ENCODE results near the gene NAV2.

The NAV2 gene

GRCh38 chr11:19976281-19976941 lies 263.8 kb downstream of the NAV2 start:
- no peak for DNase-seq (ENCODE audit: low spot score)

DNA sequence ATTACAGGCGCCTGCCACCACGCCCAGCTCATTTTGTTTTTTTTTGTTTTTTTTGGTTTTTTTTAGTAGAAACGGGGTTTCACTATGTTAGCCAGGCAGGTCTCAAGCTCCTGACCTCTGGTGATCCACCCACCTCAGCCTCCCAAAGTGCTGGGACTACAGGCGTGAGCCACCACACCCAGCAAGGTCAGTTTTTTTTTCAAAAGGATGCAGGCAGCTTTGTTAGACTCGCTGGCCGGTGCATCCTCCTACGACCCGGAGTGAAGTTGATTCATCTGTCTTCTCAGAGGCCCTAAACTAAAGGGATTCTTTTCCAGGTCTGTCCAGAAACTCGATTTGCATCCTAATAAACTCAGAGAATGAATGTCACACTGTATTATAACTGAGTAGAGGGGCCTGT lies 265.3 kb downstream of the NAV2 start:
- no peak for DNase-seq (ENCODE audit: low spot score)

DNA sequence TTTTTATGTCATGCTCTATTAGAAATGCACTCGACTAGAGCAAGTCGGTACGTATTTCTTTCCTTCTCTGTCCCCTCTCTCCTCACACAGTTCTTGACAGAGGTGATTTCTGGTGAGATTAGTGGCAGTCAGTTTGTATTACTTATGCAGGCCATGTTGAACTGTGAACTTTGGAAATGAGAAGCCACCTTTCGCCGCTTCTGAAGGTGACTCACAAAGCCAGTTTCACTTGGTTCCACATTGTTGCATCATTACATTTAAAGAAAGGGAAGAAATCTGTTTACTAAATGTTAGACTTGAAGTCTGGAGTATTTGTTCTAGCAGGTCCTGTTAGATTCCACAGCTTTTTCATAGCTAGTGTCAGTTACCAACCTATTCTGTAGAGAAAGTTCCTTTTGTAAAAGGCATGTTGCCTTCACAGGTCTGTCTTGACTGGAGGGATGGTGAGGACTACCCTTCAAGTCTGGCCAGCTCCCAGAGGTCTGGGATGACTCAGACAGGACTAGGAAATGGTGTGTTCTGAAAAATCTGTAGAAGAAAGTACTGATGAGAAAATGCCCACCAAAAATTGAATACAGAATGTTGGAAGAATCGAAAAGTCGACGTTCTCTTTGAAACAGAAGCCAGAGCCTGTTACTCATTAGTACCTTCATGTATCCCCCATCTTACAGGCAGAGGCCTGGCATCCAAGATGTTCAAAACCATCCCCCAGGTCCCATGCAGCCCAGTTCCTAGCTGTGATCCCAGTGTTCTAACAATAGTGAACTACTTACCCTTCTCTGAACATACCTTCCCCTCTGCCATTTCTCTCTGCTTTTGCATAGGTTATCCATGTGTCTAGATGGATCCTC lies 266.3 kb downstream of the NAV2 start:
- peak; percentile 17 for DNase-seq (ENCODE audit: low spot score)

DNA sequence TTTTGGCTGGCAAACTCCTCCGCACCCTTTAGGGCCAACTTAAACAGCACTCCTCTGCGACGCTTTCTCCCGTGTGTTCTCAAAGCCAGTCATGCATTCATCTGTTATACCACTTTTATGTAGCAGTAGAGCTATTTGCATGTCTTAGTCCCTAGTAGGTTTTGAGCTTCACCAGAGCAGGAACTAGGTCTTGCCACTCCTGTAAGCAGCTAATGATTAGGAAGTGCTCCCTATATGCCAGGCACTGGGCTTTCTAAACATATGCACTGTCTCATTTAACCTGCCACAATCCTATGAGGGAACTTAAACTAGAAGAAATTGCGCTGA lies 266.8 kb downstream of the NAV2 start:
- no peak for DNase-seq (ENCODE audit: low spot score)

DNA sequence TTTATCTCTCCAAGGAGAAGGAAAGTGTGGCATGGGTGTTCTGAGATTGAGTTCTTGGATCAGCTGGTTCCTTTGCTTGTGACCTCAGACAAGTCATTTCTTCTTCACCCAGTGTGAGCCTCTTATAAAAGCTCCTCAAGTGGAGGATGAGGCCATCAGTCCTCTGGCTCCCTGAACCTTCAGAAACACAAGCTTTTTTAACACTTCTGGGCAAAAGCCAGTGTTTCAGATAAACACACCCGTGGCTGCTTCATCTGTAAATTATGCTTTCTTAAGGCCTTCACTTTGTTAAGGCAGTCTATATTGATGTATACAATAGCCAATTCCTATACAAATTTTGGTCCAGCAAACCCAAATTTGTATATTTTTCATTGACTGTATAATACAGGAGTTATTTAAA lies 267.8 kb downstream of the NAV2 start:
- DNase-seq (ENCODE audit: low spot score): no peak

DNA sequence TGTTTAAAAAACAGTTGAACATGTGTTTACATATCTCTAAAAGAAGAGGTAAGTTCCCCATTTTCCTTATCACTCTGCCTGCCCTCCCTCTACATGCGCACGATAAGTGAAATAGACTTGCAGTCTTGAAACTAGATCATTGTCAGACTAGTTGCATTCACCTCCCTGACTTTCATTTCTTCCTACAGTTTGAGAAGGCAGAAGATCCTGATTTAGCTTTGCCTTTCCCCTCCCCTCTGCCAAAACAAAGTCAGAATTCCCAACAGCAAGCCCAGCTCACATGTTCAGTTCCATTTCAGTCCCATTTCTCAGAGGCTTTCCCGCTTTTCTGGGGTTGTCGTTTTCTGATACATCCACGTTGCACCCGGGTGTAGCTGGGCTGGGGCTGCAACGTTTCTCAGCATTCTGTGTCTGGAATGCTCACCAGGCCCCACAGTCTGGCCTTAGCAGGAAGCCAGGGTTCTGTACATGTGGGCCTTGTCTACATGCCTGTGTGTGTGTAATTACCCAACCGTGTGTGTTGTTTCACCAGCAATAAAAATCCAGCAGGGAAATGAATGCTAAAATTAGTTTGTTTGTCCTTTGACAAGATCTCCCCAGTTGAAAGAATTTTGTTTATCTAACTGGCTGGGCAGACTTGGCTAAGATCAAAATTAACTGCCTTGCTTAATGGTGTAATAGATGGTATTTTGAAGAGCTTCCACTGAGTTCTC lies 268.5 kb downstream of the NAV2 start:
- no peak for DNase-seq (ENCODE audit: low spot score)

GRCh38 chr11:19982774-19983495 lies 270.3 kb downstream of the NAV2 start:
- no peak for DNase-seq (ENCODE audit: low spot score)

- DNase-seq (ENCODE audit: low spot score): no peak
These were observed 271.6 kb downstream of the NAV2 start for GRCh38 chr11:19984048-19984742.

GRCh38 chr11:19985111-19985510 lies 272.5 kb downstream of the NAV2 start:
- DNase-seq (ENCODE audit: low spot score): no peak

DNA sequence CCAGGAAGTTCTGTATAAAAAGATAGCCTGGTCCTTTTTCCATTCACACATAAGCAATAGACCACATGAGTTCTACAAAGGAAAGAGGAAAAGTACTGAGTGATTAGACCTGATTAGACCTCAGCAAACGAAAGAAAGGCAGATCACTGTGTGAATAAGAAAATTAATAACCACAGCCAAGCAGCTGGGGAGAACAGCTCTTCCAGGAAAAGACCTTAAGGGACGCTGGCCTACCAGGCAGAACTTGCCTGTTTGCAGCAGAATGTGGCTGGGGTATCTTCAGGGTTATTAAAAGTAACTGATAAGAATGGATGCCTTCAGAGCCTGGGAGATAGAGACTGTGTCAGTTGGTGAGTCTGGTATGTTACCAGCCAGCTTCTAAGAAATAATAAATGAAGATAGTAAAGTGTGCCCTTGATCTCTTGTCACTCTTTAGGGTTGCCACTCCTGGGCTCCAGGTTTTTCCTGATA lies 274.7 kb downstream of the NAV2 start:
- no peak for DNase-seq (ENCODE audit: low spot score)

DNA sequence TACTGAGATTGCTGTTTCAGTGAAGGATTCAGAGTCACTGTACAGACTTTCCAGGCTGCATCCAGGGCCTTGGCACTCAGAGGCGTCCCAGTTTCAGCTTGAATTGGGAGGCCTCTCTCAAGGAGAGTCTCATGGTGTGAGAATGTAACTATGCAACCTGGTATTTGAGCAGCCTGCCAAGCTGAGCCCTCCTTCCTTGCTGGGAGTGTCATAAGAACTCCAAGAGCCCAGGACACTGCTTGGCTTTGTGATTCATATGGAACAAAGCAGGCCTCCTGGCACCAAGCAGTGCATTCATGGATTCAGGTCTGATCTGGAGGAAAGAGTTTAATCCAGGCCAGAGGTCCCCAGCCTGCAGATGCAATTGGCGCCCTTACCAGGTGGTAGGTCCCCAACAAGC lies 276.0 kb downstream of the NAV2 start:
- DNase-seq (ENCODE audit: low spot score): no peak

DNA sequence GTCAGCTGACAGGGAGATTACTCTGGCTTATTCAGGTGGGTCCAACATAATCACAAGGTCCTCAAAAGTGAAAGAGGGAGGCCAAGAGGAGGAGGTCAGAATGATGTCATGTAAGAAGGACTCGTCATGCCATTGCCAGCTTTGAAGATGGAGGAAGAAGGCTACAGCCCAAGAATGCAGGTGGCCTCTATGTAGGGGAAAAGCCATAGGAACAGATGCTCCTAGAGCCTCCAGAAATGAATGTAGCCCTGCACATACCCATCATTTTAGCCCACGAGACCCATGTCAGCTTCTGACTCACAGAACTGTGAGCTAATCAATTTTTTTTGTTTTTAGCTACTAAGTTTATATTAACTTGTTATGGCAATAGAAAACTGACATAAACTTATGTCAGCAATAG lies 276.6 kb downstream of the NAV2 start:
- no peak for DNase-seq (ENCODE audit: low spot score)

- DNase-seq (ENCODE audit: low spot score): no peak
These were observed 279.5 kb downstream of the NAV2 start for GRCh38 chr11:19992162-19992561.

DNA sequence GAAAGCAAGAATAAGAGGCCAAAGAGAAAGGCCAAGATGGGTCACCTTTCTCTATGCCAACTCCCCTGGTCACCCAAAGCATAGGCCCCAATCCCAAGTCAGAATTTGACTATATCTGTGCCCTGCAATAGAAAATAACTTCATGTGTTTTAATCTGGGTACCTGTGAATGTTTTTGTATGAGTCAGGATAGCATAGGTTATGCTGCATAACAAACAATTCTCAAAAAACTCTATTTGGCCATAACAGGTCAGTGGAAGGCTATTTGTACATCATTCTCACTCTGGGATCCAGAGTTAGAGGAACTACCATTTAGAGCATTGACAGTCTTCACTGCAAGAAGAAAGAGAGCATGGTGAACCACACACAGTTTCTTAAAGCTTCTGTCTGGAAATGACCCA lies 280.4 kb downstream of the NAV2 start:
- DNase-seq (ENCODE audit: low spot score): no peak

GRCh38 chr11:19994672-19995071 lies 282.0 kb downstream of the NAV2 start:
- DNase-seq (ENCODE audit: low spot score): no peak

- peak; percentile 14 for DNase-seq (ENCODE audit: low spot score)
These were observed 282.5 kb downstream of the NAV2 start for GRCh38 chr11:19995145-19995544.

DNA sequence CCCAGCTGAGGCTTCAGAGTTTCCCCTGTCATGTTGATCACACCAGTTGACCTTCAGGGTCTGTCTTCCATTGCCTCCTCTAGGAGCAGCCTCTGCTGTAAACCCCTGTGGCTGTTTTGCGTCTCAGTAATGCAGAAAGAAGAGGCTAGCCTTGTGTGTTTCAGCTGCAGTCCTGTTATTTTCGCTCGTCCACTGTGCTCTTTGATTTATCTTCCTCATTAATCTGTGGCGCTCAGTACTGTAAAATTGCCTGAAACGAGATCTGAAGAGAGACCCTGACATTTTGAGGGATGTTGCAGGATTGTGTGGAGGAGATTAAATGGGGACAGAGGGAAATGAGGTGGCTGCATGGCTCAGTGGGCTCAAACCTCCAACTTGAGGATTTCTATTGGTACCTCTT lies 283.9 kb downstream of the NAV2 start:
- DNase-seq (ENCODE audit: low spot score): no peak

DNA sequence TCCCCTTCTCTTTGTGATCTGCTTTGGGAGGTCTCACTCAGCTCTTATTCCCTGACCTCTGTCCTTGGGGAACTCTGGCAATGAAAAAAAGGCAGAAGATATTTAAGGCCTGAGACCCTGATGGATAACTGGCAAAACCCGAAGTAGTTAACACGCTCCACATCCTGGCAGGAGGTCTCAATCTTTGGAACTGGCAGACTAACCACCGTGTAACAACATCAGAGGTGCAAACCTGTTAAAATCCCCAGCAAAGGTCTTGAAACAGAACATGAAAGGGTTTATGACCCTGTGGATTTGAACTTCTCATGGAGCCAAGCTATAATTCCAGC lies 287.3 kb downstream of the NAV2 start:
- no peak for DNase-seq (ENCODE audit: low spot score)

- DNase-seq (ENCODE audit: low spot score): no peak
These were observed 287.9 kb downstream of the NAV2 start for GRCh38 chr11:20000351-20001134.

GRCh38 chr11:20002312-20003216 lies 289.9 kb downstream of the NAV2 start:
- no peak for DNase-seq (ENCODE audit: low spot score)

Measured in RKO (cell line).